ENCODE data around the gene GOLGA6L2. TPM values are rescaled to one million over a fixed set of nuclear protein-coding genes. Genes with fewer than 3 reads are reported as not detected.

The GOLGA6L2 gene
- total and polyA plus RNA-seq, 2 of the 13 experiments (the other 11 are each of a cell fraction or from before 2014, with no cell fraction given), result not detected

DNA sequence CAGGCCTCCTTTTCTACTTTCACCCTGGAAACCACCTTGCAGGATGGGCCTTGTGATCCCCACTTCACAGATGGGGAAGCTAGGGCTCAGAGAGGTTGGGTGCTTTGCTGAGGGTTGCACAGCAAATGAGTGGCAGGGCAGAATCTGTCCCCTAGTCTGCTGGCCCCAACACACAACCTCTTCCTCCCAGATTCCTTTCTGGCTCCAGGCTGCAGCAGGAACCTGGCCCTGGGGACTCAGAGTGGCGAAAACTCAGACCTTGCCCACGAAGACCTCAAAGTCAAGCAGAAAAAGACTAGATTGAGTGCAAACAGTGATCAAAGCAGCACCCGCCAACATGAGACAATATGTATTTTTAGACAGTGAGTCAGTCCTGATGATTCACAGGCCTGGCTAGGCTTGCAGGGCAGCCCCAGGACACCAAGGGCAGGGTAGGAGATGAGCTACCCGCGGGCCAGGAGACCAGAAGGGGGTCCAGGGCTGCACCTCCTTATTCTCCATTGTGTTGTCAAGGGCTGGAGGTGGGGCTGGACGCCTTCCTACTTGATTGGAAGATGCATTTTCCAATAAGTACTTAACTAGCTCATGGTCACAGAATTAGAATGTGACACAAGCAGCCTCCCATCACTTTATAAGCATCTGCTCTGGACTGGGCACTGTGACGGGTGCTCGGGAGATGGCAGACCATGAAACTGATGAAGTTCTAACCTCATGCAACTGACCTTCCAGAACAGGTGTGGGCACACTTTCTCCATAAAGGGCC lies 23.9 kb downstream of the GOLGA6L2 start:
- H3K9ac ChIP-seq (ENCODE audit: insufficient read depth, low read depth, low read length), result no peak overlapping the region
- no peaks in the 10 kb centered on the region for H3K79me2 ChIP-seq (ENCODE audit: insufficient read depth, low read length)
- H3K27me3 ChIP-seq (ENCODE audit: control insufficient read depth in 1 of 2, insufficient read depth in 2 of 2, low read length in 2 of 2), result no peaks in the 10 kb centered on the region
- H3K4me3 ChIP-seq (replicated peaks in 1 of 3; ENCODE audit: insufficient read depth in 1 of 3, low read depth in 2 of 3, low read length in 3 of 3), result no peak overlapping the region
- ChIA-PET POLR2A (no interaction called here), CTCF (ENCODE audit: low intra/inter-chr PET ratio, low total read pairs) (no interaction called here)
- peak; percentile 78 for DNase-seq (ENCODE audit: low spot score)
- 17% methylated on average over 6 of the region's 8 CpGs for WGBS (ENCODE audit: low lambda C conversion rate)
- no TSS peak for BruUV-seq (replicated peaks)
- H3K36me3 ChIP-seq (replicated peaks in 1 of 2; ENCODE audit: control insufficient read depth in 1 of 2, insufficient read depth in 2 of 2, low read length in 2 of 2), result no peaks in the 10 kb centered on the region
- ATAC-seq, result peak; percentile 98
- H4K20me1 ChIP-seq (ENCODE audit: insufficient read depth, low read length), result no peaks in the 10 kb centered on the region
- no peak overlapping the region for H3K4me2 ChIP-seq (ENCODE audit: low read depth, low read length)
- H3K4me1 ChIP-seq (ENCODE audit: insufficient read depth, low read length), result peaks cover 26% of the 10 kb centered on the region
- no peak overlapping the region for H2AFZ ChIP-seq (ENCODE audit: low read length)
- H3K27ac ChIP-seq (ENCODE audit: extremely low read length, insufficient read depth, low read length), result no peak overlapping the region
- FAIRE-seq, result peak; percentile 100
- H3K9me3 ChIP-seq (ENCODE audit: low read length), result no peaks in the 10 kb centered on the region
- in situ Hi-C loops (cut with HindIII; ENCODE audit: extremely low pct_ligation_motif_present, low pct_unique_long_range_greater_than_20kb) (no loop called here), intact Hi-C loops (cut with micrococcal nuclease; ENCODE audit: unreplicated experiment) (no loop called here)
- no peak for TF ChIP-seq SMAD1 (CRISPR knock-in tag; IDR thresholded peaks at IDR 0.05; ENCODE audit: borderline replicate concordance, low read depth)
- no peak for TF ChIP-seq FOXK2 (IDR thresholded peaks at IDR 0.05)
- TF ChIP-seq ZNF839 (CRISPR knock-in tag; IDR thresholded peaks at IDR 0.05; ENCODE audit: borderline replicate concordance), result no peak
- TF ChIP-seq, protein P1, sequence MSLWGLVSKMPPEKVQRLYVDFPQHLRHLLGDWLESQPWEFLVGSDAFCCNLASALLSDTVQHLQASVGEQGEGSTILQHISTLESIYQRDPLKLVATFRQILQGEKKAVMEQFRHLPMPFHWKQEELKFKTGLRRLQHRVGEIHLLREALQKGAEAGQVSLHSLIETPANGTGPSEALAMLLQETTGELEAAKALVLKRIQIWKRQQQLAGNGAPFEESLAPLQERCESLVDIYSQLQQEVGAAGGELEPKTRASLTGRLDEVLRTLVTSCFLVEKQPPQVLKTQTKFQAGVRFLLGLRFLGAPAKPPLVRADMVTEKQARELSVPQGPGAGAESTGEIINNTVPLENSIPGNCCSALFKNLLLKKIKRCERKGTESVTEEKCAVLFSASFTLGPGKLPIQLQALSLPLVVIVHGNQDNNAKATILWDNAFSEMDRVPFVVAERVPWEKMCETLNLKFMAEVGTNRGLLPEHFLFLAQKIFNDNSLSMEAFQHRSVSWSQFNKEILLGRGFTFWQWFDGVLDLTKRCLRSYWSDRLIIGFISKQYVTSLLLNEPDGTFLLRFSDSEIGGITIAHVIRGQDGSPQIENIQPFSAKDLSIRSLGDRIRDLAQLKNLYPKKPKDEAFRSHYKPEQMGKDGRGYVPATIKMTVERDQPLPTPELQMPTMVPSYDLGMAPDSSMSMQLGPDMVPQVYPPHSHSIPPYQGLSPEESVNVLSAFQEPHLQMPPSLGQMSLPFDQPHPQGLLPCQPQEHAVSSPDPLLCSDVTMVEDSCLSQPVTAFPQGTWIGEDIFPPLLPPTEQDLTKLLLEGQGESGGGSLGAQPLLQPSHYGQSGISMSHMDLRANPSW (CRISPR knock-in tag; IDR thresholded peaks at IDR 0.05; ENCODE audit: borderline replicate concordance), result no peak
- no peak for TF ChIP-seq CC2D1A (CRISPR knock-in tag; IDR thresholded peaks at IDR 0.05)
- TF ChIP-seq, protein P2, sequence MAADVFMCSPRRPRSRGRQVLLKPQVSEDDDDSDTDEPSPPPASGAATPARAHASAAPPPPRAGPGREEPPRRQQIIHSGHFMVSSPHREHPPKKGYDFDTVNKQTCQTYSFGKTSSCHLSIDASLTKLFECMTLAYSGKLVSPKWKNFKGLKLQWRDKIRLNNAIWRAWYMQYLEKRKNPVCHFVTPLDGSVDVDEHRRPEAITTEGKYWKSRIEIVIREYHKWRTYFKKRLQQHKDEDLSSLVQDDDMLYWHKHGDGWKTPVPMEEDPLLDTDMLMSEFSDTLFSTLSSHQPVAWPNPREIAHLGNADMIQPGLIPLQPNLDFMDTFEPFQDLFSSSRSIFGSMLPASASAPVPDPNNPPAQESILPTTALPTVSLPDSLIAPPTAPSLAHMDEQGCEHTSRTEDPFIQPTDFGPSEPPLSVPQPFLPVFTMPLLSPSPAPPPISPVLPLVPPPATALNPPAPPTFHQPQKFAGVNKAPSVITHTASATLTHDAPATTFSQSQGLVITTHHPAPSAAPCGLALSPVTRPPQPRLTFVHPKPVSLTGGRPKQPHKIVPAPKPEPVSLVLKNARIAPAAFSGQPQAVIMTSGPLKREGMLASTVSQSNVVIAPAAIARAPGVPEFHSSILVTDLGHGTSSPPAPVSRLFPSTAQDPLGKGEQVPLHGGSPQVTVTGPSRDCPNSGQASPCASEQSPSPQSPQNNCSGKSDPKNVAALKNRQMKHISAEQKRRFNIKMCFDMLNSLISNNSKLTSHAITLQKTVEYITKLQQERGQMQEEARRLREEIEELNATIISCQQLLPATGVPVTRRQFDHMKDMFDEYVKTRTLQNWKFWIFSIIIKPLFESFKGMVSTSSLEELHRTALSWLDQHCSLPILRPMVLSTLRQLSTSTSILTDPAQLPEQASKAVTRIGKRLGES (CRISPR knock-in tag; IDR thresholded peaks at IDR 0.05; ENCODE audit: borderline replicate concordance), result no peak
- TF ChIP-seq, protein P3, sequence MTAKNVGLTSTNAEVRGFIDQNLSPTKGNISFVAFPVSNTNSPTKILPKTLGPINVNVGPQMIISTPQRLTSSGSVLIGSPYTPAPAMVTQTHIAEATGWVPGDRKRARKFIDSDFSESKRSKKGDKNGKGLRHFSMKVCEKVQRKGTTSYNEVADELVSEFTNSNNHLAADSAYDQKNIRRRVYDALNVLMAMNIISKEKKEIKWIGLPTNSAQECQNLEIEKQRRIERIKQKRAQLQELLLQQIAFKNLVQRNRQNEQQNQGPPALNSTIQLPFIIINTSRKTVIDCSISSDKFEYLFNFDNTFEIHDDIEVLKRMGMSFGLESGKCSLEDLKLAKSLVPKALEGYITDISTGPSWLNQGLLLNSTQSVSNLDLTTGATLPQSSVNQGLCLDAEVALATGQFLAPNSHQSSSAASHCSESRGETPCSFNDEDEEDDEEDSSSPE (CRISPR knock-in tag; IDR thresholded peaks at IDR 0.05), result no peak
- TF ChIP-seq, protein P4, sequence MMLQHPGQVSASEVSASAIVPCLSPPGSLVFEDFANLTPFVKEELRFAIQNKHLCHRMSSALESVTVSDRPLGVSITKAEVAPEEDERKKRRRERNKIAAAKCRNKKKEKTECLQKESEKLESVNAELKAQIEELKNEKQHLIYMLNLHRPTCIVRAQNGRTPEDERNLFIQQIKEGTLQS (CRISPR knock-in tag; IDR thresholded peaks at IDR 0.05), result peak; percentile 71
- no peak for TF ChIP-seq CAMTA2 (CRISPR knock-in tag; IDR thresholded peaks at IDR 0.05; ENCODE audit: borderline replicate concordance)
- peak; percentile 30; the same call in 1 of the 2 replicates for TF ChIP-seq ZNF292 (CRISPR knock-in tag; IDR thresholded peaks at IDR 0.05; ENCODE audit: borderline replicate concordance, low read depth)
- TF ChIP-seq U2AF1 (optimal IDR thresholded peaks at IDR 0.05; ENCODE audit: low read depth, low read length), result no peak
- TF ChIP-seq, protein P5, sequence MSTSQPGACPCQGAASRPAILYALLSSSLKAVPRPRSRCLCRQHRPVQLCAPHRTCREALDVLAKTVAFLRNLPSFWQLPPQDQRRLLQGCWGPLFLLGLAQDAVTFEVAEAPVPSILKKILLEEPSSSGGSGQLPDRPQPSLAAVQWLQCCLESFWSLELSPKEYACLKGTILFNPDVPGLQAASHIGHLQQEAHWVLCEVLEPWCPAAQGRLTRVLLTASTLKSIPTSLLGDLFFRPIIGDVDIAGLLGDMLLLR (CRISPR knock-in tag; IDR thresholded peaks at IDR 0.05), result no peak
- TF ChIP-seq, protein P6, sequence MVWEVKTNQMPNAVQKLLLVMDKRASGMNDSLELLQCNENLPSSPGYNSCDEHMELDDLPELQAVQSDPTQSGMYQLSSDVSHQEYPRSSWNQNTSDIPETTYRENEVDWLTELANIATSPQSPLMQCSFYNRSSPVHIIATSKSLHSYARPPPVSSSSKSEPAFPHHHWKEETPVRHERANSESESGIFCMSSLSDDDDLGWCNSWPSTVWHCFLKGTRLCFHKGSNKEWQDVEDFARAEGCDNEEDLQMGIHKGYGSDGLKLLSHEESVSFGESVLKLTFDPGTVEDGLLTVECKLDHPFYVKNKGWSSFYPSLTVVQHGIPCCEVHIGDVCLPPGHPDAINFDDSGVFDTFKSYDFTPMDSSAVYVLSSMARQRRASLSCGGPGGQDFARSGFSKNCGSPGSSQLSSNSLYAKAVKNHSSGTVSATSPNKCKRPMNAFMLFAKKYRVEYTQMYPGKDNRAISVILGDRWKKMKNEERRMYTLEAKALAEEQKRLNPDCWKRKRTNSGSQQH (CRISPR knock-in tag; IDR thresholded peaks at IDR 0.05; ENCODE audit: low read depth), result no peak
- no peak for TF ChIP-seq PRPF4 (IDR thresholded peaks at IDR 0.05; ENCODE audit: low read depth, low read length, poor library complexity, severe bottlenecking)

Data from HepG2 (cell line).